MG63 (cell line): ENCODE data around the gene KDM3B. TPM values are rescaled to one million over a fixed set of nuclear protein-coding genes. Genes with fewer than 3 reads are reported as not detected.

Experiments
- DNase-seq: peaks from one replicate; pipeline ENCODE4 v3.0.0-alpha.2; 2020
- H3K27me3 ChIP-seq: fragments of 250-450 bp; sonication (Bioruptor Pico); 2 replicates; pipeline ENCODE4 v1.5.1; 2020; ENCODE audit warnings: mild to moderate bottlenecking, moderate library complexity
- H3K36me3 ChIP-seq: fragments of 250-450 bp; sonication (Bioruptor Pico); 2 replicates; pipeline ENCODE4 v1.5.1; 2020; ENCODE audit warnings: mild to moderate bottlenecking, moderate library complexity
- H3K4me3 ChIP-seq: fragments of 250-450 bp; sonication (Bioruptor Pico); 2 replicates; pipeline ENCODE4 v1.5.1; 2020; ENCODE audit warnings: mild to moderate bottlenecking, moderate library complexity
- H3K9me3 ChIP-seq: fragments of 250-450 bp; sonication (Bioruptor Pico); 2 replicates; pipeline ENCODE4 v1.5.1; 2020; ENCODE audit warnings: mild to moderate bottlenecking, moderate library complexity
- total RNA-seq: library from RNA; depleted of rRNA; stranded (reverse); fragments of >200 nt; shearing (Covaris generic); gene quantifications from 2 replicates; pipeline ENCODE4 v1.2.3, GENCODE V29; 2014; ENCODE audit warnings: low replicate concordance

The KDM3B gene
- total RNA-seq, 1 experiment from 2014 or later: 41.6 TPM

DNA sequence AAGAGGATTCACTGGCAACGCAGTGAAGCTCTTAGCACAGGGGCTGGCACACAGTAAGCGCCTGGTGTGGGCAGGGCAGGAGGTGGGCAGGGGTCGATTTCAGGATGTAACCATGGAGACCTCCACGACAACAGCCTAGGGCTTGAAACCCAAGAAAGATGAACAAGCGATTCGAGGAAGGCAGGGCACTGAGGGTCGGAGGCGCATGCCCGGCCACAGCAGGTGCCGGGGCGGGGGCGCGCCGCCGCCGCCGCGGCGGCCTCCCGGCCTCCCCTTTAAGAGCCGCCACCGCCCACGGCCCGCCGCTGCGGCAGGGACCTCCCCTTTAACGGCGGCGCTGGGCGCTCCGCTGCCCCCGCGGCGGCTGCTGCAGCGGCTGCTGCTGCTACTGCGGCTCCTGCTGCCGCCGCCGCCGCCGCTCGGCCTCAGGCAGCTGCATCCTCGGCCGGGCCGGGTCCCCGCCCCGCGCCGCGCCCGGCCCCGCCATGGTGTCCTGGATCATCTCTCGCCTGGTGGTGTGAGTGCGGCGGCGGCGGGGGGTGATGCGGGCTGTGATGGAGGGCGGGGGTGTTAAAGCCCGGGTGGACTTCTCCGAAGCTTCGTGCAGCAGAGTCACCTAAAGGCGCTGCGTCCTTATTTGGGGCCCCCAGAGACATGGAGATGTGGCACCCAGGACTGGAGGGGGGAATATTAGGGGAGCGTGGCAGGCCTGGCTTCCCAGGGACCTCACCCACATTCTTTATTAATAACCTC lies 86.4 kb downstream of the KDM3B start, which contains the start of gene REEP2:
Gene REEP2 (plus strand): TSS at position 334 of the 753 bp plus-strand sequence. CDS start 152 bp downstream, at position 486.
- H3K27me3 ChIP-seq: no peaks in the 10 kb centered on the region
- no peaks in the 10 kb centered on the region for H3K9me3 ChIP-seq
- DNase-seq: peak; percentile 72
- peak within 1 kb of the TSS; percentile 46 for H3K4me3 ChIP-seq
- peaks cover 30% of the 10 kb centered on the region for H3K36me3 ChIP-seq

- Histone ChIP-seq H3K36me3 (peaks cover 23% of the 10 kb centered on the region), H3K4me3 (peak overlapping the region; percentile 46), H3K9me3 (no peaks in the 10 kb centered on the region), H3K27me3 (no peaks in the 10 kb centered on the region)
- no peak for DNase-seq
These were observed 87.1 kb downstream of the KDM3B start for GRCh38 chr5:138439477-138440158.

DNA sequence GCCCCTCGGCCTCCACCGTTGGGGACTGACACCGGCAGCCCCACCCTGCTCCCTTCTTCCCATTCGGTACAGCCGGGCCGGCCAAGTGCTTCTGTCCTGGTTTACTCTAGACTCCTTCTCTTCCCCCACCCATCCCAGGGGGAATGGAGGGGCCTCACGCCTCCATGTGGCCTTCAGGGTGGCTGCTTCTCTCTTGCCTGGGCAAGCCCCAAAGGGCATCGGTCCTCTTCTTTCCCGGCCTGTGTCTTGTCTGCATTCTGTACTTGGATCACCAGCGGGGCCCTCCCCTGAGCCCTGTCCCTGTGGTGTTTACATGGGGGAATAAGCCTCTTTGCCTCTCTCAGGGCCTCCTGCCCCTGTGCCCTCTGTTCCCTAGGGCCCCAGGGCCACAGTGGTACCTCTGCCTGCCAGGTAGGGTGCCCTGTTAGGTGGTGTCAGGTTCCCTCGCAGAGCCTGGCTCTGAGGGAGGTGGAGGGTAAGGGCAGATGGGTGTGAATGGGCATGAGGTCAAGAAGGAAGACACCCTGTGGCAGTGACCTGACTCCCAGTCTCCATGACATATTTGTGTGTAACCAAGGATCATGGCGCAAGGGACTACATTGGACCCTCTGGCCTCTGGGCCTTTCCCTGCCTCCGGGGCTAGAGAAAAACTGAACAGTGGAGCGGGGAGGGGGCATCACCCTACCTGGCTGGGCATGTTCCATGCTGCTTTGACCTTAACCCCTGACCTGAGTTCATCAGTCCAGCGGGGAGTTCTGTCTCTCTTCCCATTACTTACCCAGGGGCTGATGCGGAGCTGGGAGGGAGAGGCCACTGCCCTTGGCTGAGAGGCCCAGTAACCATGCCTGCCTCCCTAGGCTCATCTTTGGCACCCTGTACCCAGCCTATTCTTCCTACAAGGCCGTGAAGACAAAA lies 87.9 kb downstream of the KDM3B start:
- Histone ChIP-seq H3K4me3 (no peak overlapping the region), H3K9me3 (no peaks in the 10 kb centered on the region)
- no peak for DNase-seq

DNA sequence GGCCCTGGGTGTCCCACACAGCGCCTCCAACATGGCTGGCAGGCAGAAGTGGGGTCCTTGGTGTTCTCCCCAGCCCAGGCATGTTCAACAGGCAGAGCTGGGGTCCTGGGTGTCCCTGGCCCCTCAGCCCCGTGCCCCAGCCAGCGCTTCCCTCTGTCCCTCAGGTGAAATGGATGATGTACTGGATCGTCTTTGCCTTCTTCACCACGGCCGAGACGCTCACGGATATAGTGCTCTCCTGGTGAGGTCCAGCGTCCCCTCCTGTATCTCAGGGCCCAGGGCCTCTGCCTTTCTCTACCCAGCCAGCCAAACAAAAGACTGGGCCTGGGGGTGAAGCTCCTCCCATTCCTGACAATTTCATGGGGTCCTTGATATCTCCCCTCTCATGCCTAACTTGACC lies 88.7 kb downstream of the KDM3B start:
- Histone ChIP-seq H3K27me3 (no peaks in the 10 kb centered on the region), H3K9me3 (no peaks in the 10 kb centered on the region), H3K4me3 (no peak overlapping the region), H3K36me3 (peaks cover 7% of the 10 kb centered on the region)
- DNase-seq: no peak

More for the DNA sequence above, 87.9 kb downstream of the KDM3B start:
- Histone ChIP-seq H3K36me3 (peaks cover 15% of the 10 kb centered on the region), H3K27me3 (no peaks in the 10 kb centered on the region)

DNA sequence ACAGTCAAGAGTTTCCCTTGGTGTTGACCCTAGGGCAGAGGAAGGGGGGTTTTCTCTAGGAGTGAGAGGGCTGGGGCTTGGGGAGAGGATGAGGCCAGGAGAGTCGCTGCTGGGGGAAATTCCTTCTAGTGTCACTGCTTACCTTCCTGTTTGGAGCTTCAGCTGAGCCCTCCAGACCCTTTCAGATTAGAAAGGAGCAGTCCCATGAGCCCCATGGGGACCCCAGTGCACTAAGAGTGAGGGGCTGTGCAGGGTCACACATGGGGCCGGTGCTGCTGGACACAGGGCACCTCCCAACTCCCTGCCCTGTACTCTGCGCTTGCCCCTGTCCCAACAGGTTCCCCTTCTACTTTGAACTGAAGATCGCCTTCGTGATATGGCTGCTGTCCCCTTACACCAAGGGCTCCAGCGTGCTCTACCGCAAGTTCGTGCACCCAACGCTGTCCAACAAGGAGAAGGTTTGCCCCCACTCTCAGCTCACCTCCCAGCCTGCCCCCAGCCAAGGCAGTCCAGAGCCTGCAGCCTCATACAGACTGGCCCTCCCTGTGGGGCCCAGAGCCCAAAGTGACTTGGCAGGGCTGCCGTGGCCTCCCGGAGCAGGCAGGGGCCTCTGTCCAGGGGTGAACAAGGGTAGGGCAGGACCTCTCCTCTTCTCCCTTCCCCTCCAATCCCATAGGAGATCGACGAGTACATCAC lies 91.7 kb downstream of the KDM3B start:
- DNase-seq: no peak
- no peak overlapping the region for H3K4me3 ChIP-seq
- H3K36me3 ChIP-seq: no peaks in the 10 kb centered on the region
- no peaks in the 10 kb centered on the region for H3K9me3 ChIP-seq
- no peaks in the 10 kb centered on the region for H3K27me3 ChIP-seq

DNA sequence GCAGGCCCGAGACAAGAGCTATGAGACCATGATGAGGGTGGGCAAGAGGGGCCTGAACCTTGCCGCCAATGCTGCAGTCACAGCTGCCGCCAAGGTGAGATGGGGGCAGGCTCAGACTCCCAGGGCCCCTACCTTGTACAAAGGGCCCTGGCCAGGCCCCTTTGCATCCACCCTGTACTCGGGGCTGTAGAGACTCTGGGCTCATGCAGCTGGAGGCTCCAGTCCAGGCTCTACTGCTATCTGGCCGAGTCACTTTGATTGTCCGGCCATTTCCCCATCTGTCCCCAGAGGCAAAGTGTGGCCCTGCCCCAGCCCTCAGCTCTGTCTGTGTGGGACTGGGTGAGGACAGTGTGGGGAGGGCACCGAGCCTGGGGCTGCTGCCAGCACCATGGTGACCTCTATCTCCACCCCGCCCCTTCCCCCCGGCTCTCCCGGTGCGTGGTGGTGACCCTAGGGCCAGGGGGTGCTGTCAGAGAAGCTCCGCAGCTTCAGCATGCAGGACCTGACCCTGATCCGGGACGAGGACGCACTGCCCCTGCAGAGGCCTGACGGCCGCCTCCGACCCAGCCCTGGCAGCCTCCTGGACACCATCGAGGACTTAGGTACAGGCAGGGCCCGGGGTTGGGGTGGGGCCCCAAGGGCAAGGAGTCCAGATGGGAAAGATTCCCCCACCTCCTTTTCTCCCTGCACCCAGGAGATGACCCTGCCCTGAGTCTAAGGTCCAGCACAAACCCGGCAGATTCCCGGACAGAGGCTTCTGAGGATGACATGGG lies 92.5 kb downstream of the KDM3B start:
- H3K4me3 ChIP-seq: no peak overlapping the region
- H3K27me3 ChIP-seq: no peaks in the 10 kb centered on the region
- no peaks in the 10 kb centered on the region for H3K36me3 ChIP-seq
- no peaks in the 10 kb centered on the region for H3K9me3 ChIP-seq
- DNase-seq: no peak

DNA sequence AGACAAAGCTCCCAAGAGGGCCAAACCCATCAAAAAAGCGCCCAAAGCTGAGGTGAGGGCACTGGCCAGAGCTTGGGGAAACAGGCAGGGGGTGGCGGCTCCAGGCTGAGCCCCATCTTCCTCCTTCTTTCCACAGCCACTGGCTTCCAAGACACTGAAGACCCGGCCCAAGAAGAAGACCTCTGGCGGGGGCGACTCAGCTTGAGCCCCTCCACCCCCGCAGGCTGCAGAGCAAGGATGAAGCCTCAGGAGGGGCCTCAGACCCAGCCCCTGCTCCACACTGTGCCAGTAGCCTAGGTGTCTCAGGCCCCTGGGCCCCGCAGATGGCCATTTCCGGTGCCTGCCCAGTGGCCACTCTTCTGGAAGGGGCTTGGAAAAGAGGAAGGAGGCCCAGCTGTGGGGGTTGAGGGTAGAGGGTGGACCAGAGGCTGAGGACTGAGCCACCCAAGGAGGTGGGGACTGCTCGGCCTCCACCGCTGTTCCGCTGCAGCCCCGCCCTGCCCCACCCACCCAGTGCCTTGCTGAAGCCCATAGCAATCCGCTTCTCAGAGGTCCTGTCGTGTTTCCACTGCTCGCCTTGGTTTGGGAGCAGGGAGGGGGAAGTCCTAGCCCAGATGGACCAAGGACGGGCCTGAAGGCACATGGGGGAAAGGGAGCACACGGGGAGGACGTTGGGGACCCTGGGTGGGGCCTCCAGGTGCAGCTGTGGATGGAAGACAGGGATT lies 93.2 kb downstream of the KDM3B start:
- DNase-seq: no peak
- H3K9me3 ChIP-seq: no peaks in the 10 kb centered on the region

GRCh38 chr5:138448070-138448469 lies 95.6 kb downstream of the KDM3B start:
- Histone ChIP-seq H3K9me3 (no peaks in the 10 kb centered on the region), H3K36me3 (no peaks in the 10 kb centered on the region), H3K4me3 (no peak overlapping the region), H3K27me3 (no peaks in the 10 kb centered on the region)
- DNase-seq: no peak

More for the DNA sequence above, 93.2 kb downstream of the KDM3B start:
- Histone ChIP-seq H3K36me3 (no peaks in the 10 kb centered on the region), H3K4me3 (no peak overlapping the region), H3K27me3 (no peaks in the 10 kb centered on the region)

DNA sequence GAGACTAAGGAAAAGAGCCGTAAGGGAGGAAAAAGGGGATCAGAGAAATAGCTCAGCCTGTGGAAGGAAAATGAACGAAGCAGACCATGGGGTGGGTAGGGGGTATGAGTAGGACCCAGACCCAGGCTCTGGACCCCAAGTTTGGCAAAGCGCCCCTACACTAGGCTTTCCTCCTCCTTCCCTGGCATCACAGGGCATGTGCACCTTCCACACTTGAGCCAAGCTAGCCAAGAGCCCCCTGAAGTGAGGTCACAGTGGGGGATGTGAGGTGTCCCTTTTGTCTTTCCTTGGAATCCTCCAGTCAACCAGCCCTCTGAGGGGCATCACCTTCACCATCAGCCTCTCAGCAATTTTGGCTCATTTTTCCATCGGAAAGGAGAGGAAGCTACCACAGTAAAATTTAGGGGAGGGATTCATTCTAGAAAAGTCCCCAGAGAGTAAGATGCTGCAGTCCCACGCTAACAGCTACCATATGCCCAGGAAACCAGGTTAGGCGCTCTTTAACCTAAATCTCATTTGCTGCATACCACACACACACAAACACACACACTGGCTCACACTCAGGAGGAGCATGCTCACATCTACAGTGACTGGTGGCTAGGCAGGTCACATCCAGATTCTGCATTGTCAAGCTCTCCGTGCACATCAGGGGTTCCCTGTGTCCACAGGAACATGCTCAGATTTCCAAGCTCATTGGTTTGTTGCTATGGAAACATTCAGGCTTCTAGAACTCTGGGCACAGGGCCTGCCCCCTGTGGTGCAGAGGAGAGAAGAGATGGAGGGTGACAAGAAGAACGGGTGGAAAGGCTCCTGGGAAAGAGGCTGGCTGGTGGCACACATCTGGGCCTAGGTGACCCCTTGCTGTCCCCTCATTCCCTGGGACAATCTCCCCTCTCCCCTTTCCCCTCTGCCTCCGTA lies 96.3 kb downstream of the KDM3B start:
- Histone ChIP-seq H3K4me3 (no peak overlapping the region), H3K36me3 (no peaks in the 10 kb centered on the region), H3K9me3 (no peaks in the 10 kb centered on the region), H3K27me3 (no peaks in the 10 kb centered on the region)
- DNase-seq: peak; percentile 65

DNA sequence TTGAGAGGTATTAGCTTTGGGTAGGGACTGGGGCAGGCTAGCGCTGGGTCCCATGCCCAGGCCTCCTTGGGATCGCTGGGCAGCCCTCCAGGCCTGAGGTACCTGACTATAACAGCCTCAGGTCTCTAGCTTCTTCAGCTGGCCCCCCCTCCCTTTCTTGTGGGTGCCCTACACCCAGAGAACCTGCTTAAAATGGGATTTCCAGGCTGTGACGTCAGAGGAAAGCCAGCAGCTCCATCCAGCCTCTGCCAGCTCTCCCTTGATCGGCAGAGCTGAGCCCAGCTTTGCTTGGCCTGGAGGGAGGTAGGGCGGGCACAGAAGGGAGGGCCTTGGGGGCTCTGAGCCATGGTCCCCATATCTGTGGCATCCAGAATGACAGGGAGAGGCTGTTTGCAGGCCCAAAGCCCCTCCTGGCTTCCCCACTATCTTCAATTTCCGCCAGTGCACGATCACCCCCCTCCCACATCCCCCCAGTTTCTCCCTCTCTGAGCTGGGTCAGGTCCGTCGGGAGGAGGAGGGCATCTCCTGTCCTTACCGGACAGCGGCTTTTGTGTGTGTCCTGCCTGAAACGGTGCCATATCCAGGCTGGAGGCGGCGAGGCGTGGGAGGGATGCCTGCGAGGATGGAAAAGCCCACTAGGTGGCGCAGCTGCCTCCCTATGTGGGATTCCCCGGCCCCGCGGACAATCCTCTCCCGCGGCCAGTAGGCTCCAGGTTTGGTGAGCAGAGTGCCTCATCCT lies 97.2 kb downstream of the KDM3B start:
- Histone ChIP-seq H3K4me3 (no peak overlapping the region), H3K36me3 (no peaks in the 10 kb centered on the region), H3K27me3 (no peaks in the 10 kb centered on the region), H3K9me3 (no peaks in the 10 kb centered on the region)
- DNase-seq: peak; percentile 88

- Histone ChIP-seq H3K9me3 (no peaks in the 10 kb centered on the region), H3K4me3 (no peak overlapping the region), H3K36me3 (no peaks in the 10 kb centered on the region), H3K27me3 (no peaks in the 10 kb centered on the region)
- no peak for DNase-seq
These were observed 98.5 kb downstream of the KDM3B start for GRCh38 chr5:138450971-138451370.

- Histone ChIP-seq H3K27me3 (no peaks in the 10 kb centered on the region), H3K9me3 (no peaks in the 10 kb centered on the region), H3K36me3 (no peaks in the 10 kb centered on the region), H3K4me3 (no peak overlapping the region)
- no peak for DNase-seq
These were observed 100.2 kb downstream of the KDM3B start for GRCh38 chr5:138452720-138453119.

DNA sequence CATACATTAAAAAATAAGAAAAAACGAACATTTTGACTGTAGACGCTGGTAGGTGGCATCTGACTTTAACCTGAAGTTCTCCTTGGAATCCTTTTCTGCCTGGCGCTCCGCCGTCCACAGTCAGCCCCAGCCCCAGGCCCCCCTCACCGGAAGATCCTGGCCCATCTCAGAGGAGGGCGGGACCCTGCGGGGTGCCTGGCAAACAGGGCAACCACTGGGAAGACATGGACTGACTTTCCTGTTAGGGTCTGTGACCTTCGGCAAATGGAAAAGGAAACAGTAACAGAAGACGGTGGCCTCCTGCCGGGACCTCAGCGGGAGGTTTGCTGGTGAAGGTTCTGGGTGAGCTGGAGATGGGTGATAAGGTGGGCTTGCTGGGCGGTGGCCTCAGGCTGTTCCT lies 101.1 kb downstream of the KDM3B start:
- no peak for DNase-seq
- Histone ChIP-seq H3K36me3 (no peaks in the 10 kb centered on the region), H3K27me3 (no peaks in the 10 kb centered on the region), H3K4me3 (no peak overlapping the region), H3K9me3 (no peaks in the 10 kb centered on the region)

- H3K9me3 ChIP-seq: no peaks in the 10 kb centered on the region
- no peaks in the 10 kb centered on the region for H3K27me3 ChIP-seq
- H3K4me3 ChIP-seq: no peak overlapping the region
- H3K36me3 ChIP-seq: no peaks in the 10 kb centered on the region
- no peak for DNase-seq
These were observed 101.6 kb downstream of the KDM3B start for GRCh38 chr5:138454121-138454520.
